HEK293 (cell line): ENCODE measurements around the gene ZFPM1.

Source experiments
- CTCF ChIA-PET: fragments of 350-600 bp; formaldehyde crosslinking; extraction: SDS; loops from one replicate; lab custom pipeline; 2021; ENCODE audit warnings: antibody characterized with exemption; lab: Yijun Ruan, JAX
- POLR2A ChIA-PET: fragments of 300-600 bp; formaldehyde crosslinking; extraction: SDS; loops from one replicate; lab custom pipeline; 2020; ENCODE audit warnings: antibody characterized with exemption, inconsistent platforms; lab: Yijun Ruan, JAX
- H3K27ac ChIP-seq: fragments of 200-500 bp; sonication (Bioruptor generic); 2 replicates; pipeline ENCODE4 v1.5.1; 2014; ENCODE audit warnings: low read depth, low read length, control low read depth, inconsistent platforms; ENCODE audit errors: extremely low read depth
- H3K36me3 ChIP-seq, 2 experiments: fragments of 200-500 bp in 1 of 2; sonication (Bioruptor generic) in 1 of 2; 1 replicate in 1 of 2; 2 replicates in 1 of 2; pipeline ENCODE4 v1.5.1; 2014 to 2017; ENCODE audit warnings: inconsistent platforms in 2 of 2, low read length in 2 of 2; ENCODE audit not compliant: control insufficient read depth in 2 of 2, insufficient read depth in 1 of 2
- H3K4me1 ChIP-seq: fragments of 200-500 bp; sonication (Bioruptor generic); 2 replicates; pipeline ENCODE4 v1.5.1; 2014; ENCODE audit warnings: mild to moderate bottlenecking, low read length, inconsistent platforms; ENCODE audit not compliant: control insufficient read depth, insufficient read depth
- H3K4me3 ChIP-seq: 2 replicates; pipeline ENCODE4 v1.5.1; 2011; ENCODE audit warnings: low read depth, mild to moderate bottlenecking, control low read depth, low read length, moderate library complexity
- H3K9me3 ChIP-seq: fragments of 200-500 bp; sonication (Bioruptor generic); 2 replicates; pipeline ENCODE4 v1.5.1; 2014; ENCODE audit warnings: low read depth, low read length, inconsistent platforms; ENCODE audit not compliant: control insufficient read depth, insufficient read depth
- BCL11B ChIP-seq: fragments of 450-650 bp; formaldehyde crosslinking; IDR thresholded peaks from 2 replicates; pipeline ENCODE4 v1.5.1; 2016; ENCODE audit warnings: low read depth, missing biosample characterization, missing genetic modification characterization
- IKZF3 ChIP-seq: fragments of 450-650 bp; IDR thresholded peaks from 2 replicates; pipeline ENCODE4 v1.5.0; 2018; ENCODE audit warnings: missing biosample characterization, mild to moderate bottlenecking, missing genetic modification characterization, moderate library complexity
- SALL2 ChIP-seq: fragments of 450-650 bp; formaldehyde crosslinking; IDR thresholded peaks from 2 replicates; pipeline ENCODE4 v1.5.0; 2017; ENCODE audit warnings: missing biosample characterization, mild to moderate bottlenecking, missing genetic modification characterization, borderline replicate concordance
- SETDB1 ChIP-seq: IDR thresholded peaks from one replicate; pipeline ENCODE4 v1.6.1; 2017; ENCODE audit warnings: mild to moderate bottlenecking, low read length, moderate library complexity, mixed read lengths; ENCODE audit not compliant: insufficient read length
- SP3 ChIP-seq: fragments of 450-650 bp; formaldehyde crosslinking; IDR thresholded peaks from 2 replicates; pipeline ENCODE4 v1.5.1; 2016; ENCODE audit warnings: missing biosample characterization, missing genetic modification characterization
- TCF7L2 ChIP-seq: IDR thresholded peaks from 2 replicates; pipeline ENCODE4 v1.6.1; 2011; ENCODE audit warnings: low read depth, mild to moderate bottlenecking, inconsistent platforms, low read length, moderate library complexity, borderline replicate concordance
- ZEB2 ChIP-seq: fragments of 450-650 bp; formaldehyde crosslinking; IDR thresholded peaks from 2 replicates; pipeline ENCODE4 v1.5.1; 2016; ENCODE audit warnings: missing biosample characterization, missing genetic modification characterization
- ZNF114 ChIP-seq: fragments of 450-650 bp; formaldehyde crosslinking; IDR thresholded peaks from 2 replicates; pipeline ENCODE4 v1.5.0; 2017; ENCODE audit warnings: missing biosample characterization, missing genetic modification characterization
- ZNF140 ChIP-seq: fragments of 450-650 bp; formaldehyde crosslinking; IDR thresholded peaks from 2 replicates; pipeline ENCODE4 v1.5.1; 2016; ENCODE audit warnings: missing biosample characterization, missing genetic modification characterization
- ZNF2 ChIP-seq: fragments of 450-650 bp; formaldehyde crosslinking; IDR thresholded peaks from 2 replicates; pipeline ENCODE4 v1.5.1; 2016; ENCODE audit warnings: missing biosample characterization, missing genetic modification characterization
- ZNF214 ChIP-seq: fragments of 450-650 bp; formaldehyde crosslinking; IDR thresholded peaks from 2 replicates; pipeline ENCODE4 v1.5.1; 2017; ENCODE audit warnings: missing biosample characterization, mild to moderate bottlenecking, missing genetic modification characterization, borderline replicate concordance
- ZNF37A ChIP-seq: fragments of 450-650 bp; IDR thresholded peaks from 2 replicates; pipeline ENCODE4 v1.5.1; 2018; ENCODE audit warnings: missing biosample characterization, missing genetic modification characterization
- ZNF394 ChIP-seq: fragments of 450-650 bp; formaldehyde crosslinking; IDR thresholded peaks from 2 replicates; pipeline ENCODE4 v1.5.1; 2016; ENCODE audit warnings: missing biosample characterization, missing genetic modification characterization, mild to moderate bottlenecking, moderate library complexity, borderline replicate concordance
- ZNF473 ChIP-seq: fragments of 450-650 bp; formaldehyde crosslinking; IDR thresholded peaks from 2 replicates; pipeline ENCODE4 v1.5.1; 2017; ENCODE audit warnings: missing biosample characterization, missing genetic modification characterization
- ZNF529 ChIP-seq: fragments of 450-650 bp; formaldehyde crosslinking; IDR thresholded peaks from 2 replicates; pipeline ENCODE4 v1.5.1; 2017; ENCODE audit warnings: missing genetic modification characterization, missing biosample characterization; ENCODE audit not compliant: insufficient replicate concordance
- ZNF623 ChIP-seq: fragments of 450-650 bp; formaldehyde crosslinking; IDR thresholded peaks from 2 replicates; pipeline ENCODE4 v1.5.1; 2016; ENCODE audit warnings: missing biosample characterization, missing genetic modification characterization
- ZNF660 ChIP-seq: fragments of 450-650 bp; IDR thresholded peaks from 2 replicates; pipeline ENCODE4 v1.5.1; 2018; ENCODE audit warnings: missing biosample characterization, mild to moderate bottlenecking, missing genetic modification characterization
- ZNF768 ChIP-seq: fragments of 450-650 bp; formaldehyde crosslinking; IDR thresholded peaks from 2 replicates; pipeline ENCODE4 v1.5.1; 2018; ENCODE audit warnings: missing biosample characterization, mild to moderate bottlenecking, missing genetic modification characterization
- ZNF785 ChIP-seq: fragments of 450-650 bp; formaldehyde crosslinking; IDR thresholded peaks from 2 replicates; pipeline ENCODE4 v1.5.1; 2016; ENCODE audit warnings: missing biosample characterization, missing genetic modification characterization
- ZSCAN16 ChIP-seq: fragments of 450-650 bp; formaldehyde crosslinking; IDR thresholded peaks from 2 replicates; pipeline ENCODE4 v1.5.1; 2016; ENCODE audit warnings: missing biosample characterization, missing genetic modification characterization
- ZSCAN23 ChIP-seq: fragments of 450-650 bp; formaldehyde crosslinking; IDR thresholded peaks from 2 replicates; pipeline ENCODE4 v1.5.1; 2016; ENCODE audit warnings: missing biosample characterization, missing genetic modification characterization
- TF ChIP-seq, protein P1 (sequence below): fragments of 450-650 bp; formaldehyde crosslinking; IDR thresholded peaks from 2 replicates; pipeline ENCODE4 v1.5.1; 2016; ENCODE audit warnings: missing biosample characterization, missing genetic modification characterization
- TF ChIP-seq, protein P2 (sequence below): fragments of 450-650 bp; formaldehyde crosslinking; IDR thresholded peaks from 2 replicates; pipeline ENCODE4 v1.5.1; 2016; ENCODE audit warnings: missing biosample characterization, missing genetic modification characterization
- TF ChIP-seq, protein P3 (sequence below): fragments of 450-650 bp; formaldehyde crosslinking; IDR thresholded peaks from 2 replicates; pipeline ENCODE4 v1.5.1; 2017; ENCODE audit warnings: missing biosample characterization, missing genetic modification characterization

ZFPM1 gene

DNA sequence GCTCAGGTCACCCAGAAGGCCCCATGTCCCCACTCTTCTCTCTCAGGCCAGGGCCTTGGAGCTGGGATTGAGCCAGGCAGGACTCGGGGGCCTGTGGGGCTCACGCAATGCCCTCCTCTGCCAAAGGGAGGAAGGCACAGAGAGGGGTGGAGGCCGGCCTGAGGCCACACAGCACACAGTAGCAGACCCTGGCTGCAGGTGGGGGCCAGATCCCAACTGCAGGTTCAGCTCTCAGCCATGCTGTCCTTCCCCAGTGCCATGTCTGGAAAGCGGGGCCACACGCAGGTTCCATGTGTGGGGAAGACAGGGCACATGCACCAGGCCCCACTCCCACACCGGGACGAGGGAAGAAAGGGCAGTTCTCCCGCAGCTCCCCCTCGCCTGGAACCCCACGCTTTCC lies 33.3 kb upstream of the ZFPM1 start:
- TF ChIP-seq ZNF768 (peak; percentile 42; the same call in 1 of the 2 replicates), ZNF214 (no peak), ZNF37A (tag by site-specific recombination) (no peak), ZNF140 (tag by site-specific recombination) (no peak), ZNF2 (tag by site-specific recombination) (no peak)
- TF ChIP-seq, protein P1, sequence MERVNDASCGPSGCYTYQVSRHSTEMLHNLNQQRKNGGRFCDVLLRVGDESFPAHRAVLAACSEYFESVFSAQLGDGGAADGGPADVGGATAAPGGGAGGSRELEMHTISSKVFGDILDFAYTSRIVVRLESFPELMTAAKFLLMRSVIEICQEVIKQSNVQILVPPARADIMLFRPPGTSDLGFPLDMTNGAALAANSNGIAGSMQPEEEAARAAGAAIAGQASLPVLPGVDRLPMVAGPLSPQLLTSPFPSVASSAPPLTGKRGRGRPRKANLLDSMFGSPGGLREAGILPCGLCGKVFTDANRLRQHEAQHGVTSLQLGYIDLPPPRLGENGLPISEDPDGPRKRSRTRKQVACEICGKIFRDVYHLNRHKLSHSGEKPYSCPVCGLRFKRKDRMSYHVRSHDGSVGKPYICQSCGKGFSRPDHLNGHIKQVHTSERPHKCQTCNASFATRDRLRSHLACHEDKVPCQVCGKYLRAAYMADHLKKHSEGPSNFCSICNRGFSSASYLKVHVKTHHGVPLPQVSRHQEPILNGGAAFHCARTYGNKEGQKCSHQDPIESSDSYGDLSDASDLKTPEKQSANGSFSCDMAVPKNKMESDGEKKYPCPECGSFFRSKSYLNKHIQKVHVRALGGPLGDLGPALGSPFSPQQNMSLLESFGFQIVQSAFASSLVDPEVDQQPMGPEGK (tag by site-specific recombination), result no peak
- ChIA-PET POLR2A (no interaction called here), CTCF (interaction anchor here (0.6 kb wide), 1 partner anchor 464 kb away, joined by 3 read pairs; no protein-coding TSS in a partner anchor)
- Histone ChIP-seq H3K36me3 (no peaks in the 10 kb centered on the region), H3K27ac (no peak overlapping the region), H3K4me1 (no peaks in the 10 kb centered on the region), H3K9me3 (no peaks in the 10 kb centered on the region), H3K4me3 (no peak overlapping the region)

DNA sequence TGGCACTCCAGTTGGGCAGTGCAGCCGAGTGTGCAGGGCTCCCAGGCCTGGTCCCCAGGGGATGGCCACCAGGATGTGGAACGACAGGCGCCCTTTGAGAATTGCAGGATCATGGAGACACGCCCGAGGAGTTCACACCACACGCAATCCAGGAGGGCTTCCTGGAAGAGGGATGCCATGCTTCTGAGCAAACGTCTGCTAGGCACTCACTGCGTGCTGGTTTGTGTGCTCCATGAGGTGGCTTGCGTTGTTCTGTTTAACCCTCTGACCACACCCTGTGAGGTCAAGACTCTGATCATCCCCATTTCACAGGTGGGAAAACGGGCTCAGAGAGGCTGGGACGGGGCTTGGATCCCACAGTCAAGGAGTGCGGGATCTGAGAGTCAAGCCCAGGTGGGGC lies 32.6 kb upstream of the ZFPM1 start:
- TF ChIP-seq ZNF768 (no peak), ZNF660 (no peak), ZNF473 (tag by site-specific recombination) (no peak), ZNF394 (tag by site-specific recombination) (no peak), BCL11B (tag by site-specific recombination) (no peak), ZSCAN23 (tag by site-specific recombination) (no peak), ZNF623 (tag by site-specific recombination) (no peak), ZNF785 (no peak), ZNF114 (tag by site-specific recombination) (no peak), IKZF3 (tag by site-specific recombination) (no peak), ZSCAN16 (tag by site-specific recombination) (no peak), TCF7L2 (no peak), SETDB1 (no peak), SALL2 (no peak), SP3 (no peak), ZEB2 (tag by site-specific recombination) (no peak), ZNF529 (tag by site-specific recombination) (no peak)
- TF ChIP-seq, protein P2, sequence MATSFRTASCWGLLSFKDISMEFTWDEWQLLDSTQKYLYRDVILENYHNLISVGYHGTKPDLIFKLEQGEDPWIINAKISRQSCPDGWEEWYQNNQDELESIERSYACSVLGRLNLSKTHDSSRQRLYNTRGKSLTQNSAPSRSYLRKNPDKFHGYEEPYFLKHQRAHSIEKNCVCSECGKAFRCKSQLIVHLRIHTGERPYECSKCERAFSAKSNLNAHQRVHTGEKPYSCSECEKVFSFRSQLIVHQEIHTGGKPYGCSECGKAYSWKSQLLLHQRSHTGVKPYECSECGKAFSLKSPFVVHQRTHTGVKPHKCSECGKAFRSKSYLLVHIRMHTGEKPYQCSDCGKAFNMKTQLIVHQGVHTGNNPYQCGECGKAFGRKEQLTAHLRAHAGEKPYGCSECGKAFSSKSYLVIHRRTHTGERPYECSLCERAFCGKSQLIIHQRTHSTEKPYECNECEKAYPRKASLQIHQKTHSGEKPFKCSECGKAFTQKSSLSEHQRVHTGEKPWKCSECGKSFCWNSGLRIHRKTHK (tag by site-specific recombination), result no peak
- TF ChIP-seq, protein P3, sequence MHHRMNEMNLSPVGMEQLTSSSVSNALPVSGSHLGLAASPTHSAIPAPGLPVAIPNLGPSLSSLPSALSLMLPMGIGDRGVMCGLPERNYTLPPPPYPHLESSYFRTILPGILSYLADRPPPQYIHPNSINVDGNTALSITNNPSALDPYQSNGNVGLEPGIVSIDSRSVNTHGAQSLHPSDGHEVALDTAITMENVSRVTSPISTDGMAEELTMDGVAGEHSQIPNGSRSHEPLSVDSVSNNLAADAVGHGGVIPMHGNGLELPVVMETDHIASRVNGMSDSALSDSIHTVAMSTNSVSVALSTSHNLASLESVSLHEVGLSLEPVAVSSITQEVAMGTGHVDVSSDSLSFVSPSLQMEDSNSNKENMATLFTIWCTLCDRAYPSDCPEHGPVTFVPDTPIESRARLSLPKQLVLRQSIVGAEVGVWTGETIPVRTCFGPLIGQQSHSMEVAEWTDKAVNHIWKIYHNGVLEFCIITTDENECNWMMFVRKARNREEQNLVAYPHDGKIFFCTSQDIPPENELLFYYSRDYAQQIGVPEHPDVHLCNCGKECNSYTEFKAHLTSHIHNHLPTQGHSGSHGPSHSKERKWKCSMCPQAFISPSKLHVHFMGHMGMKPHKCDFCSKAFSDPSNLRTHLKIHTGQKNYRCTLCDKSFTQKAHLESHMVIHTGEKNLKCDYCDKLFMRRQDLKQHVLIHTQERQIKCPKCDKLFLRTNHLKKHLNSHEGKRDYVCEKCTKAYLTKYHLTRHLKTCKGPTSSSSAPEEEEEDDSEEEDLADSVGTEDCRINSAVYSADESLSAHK (tag by site-specific recombination), result no peak
- no peak overlapping the region for H3K4me3 ChIP-seq
- ChIA-PET POLR2A (no interaction called here), CTCF (no interaction called here)
- H3K4me1 ChIP-seq, result no peaks in the 10 kb centered on the region
- no peaks in the 10 kb centered on the region for H3K9me3 ChIP-seq
- no peaks in the 10 kb centered on the region for H3K36me3 ChIP-seq
- H3K27ac ChIP-seq, result no peak overlapping the region
